GM21381 (cell line): ENCODE data around the gene PRKCH.

Experiments used
- ATAC-seq: cut with Tn5 transposase; IDR thresholded peaks from one replicate; pipeline ENCODE4 v1.9.1; 2021; ENCODE audit warnings: mild to moderate bottlenecking, moderate library complexity; ENCODE audit not compliant: unreplicated experiment

PRKCH gene

GRCh38 chr14:61335049-61335448 is 13.7 kb downstream of the PRKCH start:
- no peak for ATAC-seq

GRCh38 chr14:61335671-61336275 is 14.4 kb downstream of the PRKCH start:
- ATAC-seq, result no peak

DNA sequence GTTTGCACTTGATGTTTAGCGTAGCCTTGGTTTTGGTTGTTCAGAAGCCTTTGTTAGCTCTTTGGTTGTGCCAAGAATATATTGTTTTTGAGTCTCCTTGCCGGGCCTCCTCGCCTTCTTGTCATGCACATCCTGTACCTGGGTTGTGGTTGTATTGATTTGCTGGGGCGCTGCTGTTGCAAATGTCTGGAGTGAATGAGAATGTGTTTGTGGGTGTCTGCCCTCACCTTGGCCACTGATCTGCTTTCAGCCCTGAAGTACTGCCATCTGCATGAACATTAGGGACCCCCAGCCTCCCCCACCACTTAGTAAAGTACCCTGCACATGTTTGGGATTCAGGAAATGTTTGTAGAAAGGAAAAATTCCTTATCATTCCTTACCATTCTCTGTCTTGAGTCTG is 16.5 kb downstream of the PRKCH start:
- no peak for ATAC-seq

DNA sequence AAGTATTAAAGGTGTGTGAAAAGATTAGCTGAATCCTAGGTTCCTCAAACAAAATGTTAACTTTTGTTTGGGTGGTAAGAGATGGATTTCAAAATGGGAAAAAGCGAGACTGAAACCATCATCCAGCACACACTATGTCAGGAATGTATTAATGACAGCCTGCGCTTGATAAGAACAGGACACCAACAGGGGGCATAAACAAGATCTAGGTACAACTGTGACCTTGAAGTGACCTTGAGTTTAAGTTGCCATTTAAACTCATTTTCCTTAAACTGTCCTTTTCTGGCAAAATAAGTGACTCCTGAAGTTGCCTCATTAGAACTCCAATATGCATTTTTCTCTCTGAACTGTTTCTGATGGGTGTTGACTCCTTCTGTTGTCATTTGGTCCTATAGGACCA is 17.1 kb downstream of the PRKCH start:
- no peak for ATAC-seq

DNA sequence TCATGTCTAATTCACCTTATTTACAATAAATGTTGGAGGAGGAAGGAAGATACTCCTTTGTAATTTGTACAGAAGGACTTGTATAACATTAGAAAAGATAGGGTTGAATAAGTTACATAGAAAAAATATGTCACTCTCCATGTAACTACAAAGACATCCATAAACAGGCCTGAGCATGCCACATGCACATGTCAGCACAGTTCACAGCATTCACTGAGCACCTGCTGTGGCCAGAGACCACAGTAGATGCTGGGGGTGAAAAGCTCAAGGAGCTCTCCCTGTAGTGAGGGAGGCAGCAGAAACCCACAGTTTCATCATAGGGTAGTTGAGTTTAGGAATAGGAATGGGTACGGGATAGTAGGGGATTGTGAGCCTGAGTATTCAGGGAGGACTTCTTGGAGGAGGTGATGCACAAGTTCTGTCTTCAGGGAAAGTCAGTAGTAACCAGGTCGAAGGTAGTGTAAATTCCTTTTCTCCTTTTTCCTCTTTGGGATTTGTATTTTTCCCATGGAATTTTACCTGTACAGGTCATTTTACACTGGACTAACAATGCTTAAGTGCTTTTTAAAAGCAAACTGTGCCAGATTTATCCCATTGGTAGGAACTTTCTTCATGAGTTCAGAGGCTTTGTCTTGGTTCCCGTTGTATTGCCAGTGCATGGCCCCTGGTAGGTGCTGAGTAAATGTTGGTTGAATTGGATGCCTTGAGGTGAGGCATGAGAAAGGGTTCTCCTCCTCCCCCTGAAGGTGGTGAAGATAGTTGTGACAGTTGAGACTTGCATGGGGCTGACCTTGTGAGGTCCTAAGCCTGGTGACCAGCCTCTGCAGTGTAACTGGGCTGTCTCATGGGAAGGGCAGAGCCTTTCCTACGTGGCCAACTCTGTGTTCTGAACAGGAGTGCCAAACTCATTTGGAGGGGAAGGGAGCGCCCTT is 20.2 kb downstream of the PRKCH start:
- ATAC-seq, result no peak

GRCh38 chr14:61342486-61342885 is 21.1 kb downstream of the PRKCH start:
- peak; percentile 44 for ATAC-seq

DNA sequence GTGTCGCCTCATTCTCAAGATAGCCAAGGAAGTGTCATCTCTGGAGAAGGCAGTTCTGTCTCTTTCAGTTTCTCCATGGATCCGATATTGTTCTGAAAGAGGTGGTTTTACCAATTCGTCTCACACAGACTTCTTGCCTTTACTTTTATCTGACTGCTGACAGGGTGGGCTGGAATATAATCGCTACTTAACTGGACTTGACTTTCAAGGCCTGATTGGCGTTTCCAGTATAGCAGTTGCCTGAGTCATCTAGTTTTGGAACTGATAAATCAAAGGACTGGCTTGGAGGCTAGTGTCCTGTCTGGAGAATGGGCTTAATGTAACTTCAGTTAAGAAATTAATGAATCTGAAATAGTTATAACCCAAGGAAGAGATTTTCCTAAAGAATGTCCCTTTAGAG is 21.6 kb downstream of the PRKCH start:
- ATAC-seq, result peak; percentile 26

DNA sequence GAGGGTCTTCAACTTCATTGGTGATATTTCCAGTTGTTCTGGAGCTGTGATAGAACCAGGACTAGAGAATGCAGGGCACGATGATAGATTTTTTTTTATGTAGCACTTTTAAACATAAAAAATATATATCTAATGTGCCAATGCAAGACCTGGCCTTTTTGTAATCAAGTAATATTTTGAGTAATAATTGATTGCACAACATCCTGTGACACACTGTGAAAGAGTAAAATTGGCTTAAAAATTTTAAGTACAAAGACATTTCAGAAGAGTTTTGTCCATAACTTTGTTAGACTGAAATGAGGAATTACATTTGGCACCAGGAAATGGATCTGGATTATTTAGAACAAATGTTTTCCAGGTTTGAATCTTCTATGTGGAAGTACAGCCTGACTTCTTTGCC is 22.1 kb downstream of the PRKCH start:
- ATAC-seq, result no peak

GRCh38 chr14:61343991-61344405 is 22.6 kb downstream of the PRKCH start:
- no peak for ATAC-seq

DNA sequence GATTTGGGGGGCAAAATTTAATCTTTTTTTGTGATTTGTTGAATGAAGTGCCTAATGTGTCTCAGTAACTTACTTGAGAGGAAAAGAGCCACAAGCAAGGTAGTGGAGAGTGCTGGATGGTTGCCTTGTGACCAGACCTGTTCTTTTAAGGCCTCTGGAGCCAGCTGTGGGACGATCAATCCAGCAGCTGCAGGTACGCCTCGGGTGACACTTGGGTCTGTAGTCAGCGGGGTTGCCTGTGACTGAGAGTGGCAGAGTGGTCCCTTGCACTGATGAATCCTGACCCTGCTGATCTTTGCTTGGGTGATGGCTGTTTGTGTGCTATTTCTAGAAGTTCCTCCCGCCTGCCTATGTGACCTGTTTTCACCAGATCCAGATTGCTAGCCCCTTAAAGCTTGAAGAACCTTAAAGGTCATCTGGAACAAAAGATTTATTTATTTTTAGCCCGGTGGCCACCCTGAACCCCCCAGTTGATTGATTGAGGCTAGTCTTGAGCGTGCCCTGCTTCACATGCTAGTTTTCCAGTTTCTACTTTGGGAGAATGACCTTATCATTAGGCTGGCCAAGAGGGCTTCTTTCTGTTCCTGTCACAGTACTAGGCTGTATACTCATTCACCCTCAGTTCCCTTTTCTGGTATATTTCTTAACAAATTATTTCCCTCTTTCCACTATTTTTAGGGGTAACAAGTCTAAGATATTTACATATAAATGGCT is 23.2 kb downstream of the PRKCH start:
- no peak for ATAC-seq

DNA sequence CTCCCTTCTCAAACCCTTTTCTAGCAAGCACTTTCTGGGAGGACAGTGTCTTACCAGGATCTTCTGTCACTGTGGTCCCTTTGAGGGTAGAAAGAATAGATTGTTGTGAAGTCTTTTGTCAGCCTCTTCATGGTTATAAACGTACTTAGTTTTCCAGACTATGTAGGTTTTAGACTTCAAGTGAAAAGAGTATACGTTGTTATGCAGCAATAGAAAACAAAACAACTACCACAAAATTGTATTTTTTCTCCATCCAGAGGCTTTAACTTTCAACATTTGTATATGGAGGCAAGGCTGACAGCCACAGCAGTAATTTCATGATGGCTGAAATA is 23.7 kb downstream of the PRKCH start:
- no peak for ATAC-seq

DNA sequence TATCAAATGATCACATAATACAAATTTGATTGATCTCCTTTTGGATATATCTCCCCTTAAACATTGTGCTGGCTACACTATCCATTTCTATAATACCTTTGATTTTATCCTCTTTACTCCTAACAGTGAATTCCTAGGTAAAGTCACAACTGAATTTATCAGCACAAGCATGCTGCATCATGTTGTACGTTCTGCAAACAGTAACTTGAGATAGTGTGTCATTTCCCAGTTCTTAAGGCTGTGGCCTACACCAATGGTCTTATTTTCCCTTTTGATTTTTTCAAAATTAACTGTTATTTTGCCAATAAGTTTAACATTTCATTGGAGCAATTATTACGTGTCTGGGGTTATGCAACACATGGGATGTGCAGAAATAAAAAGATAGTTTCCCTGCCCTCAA is 24.8 kb downstream of the PRKCH start:
- no peak for ATAC-seq

GRCh38 chr14:61346793-61347192 is 25.4 kb downstream of the PRKCH start:
- ATAC-seq, result no peak

GRCh38 chr14:61347826-61348443 is 26.6 kb downstream of the PRKCH start:
- no peak for ATAC-seq

DNA sequence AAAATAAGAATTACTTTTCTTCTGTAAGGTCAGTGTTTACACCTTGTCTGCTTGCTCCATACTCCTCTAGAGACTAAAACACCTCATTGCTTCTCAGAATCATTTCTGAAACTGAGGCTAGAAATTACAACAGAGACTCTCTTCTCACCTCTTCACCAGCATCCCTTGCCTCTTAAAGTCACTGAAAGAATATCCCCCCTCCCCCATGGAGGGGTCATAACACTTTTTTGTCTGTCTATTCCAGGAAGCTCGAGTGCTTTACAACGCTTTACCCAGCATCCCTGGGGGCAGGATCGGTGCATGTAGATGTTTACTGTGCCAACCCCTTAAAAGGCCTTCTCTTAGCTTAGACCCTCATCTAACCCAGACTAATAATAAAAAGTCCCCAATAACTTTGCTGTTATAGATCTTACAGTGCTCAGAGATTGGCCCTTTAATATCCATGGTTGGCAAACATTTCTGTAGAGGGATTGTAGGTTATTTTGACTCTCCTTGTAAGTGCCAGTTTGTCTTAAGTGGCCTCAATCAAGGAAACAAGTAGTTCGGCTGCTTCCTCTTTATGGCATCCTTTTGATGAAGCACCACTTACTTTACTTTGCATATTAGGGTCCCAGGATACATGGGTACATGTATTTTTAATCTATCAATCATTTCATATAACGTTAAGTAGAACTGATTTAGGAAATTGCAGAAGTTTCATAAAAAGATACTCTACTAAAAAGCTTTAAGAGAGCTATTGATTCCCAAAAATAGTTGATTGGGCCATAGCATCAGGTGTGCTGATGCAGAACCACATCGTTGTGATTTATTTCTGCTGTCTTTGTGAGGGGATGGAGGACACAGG is 29.3 kb downstream of the PRKCH start:
- ATAC-seq, result no peak

DNA sequence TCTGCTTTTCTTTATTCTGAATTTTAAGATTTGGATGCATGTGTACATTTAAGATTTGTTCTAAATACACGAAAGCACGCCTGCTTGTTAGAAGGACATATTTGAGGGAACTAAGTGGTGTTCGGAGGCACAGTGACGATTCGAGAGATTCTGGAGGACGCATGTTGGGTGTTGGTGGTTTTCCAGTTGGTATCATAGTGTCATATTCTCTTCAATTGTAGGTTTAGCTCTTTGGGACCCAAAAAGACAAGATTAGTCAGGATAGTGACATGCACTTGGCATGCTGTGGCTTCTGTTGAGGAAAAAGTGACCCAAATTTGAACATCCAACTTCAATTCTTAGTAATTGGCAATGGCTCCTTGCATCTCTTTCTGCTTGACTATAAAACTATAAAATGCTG is 30.1 kb downstream of the PRKCH start:
- ATAC-seq, result no peak

DNA sequence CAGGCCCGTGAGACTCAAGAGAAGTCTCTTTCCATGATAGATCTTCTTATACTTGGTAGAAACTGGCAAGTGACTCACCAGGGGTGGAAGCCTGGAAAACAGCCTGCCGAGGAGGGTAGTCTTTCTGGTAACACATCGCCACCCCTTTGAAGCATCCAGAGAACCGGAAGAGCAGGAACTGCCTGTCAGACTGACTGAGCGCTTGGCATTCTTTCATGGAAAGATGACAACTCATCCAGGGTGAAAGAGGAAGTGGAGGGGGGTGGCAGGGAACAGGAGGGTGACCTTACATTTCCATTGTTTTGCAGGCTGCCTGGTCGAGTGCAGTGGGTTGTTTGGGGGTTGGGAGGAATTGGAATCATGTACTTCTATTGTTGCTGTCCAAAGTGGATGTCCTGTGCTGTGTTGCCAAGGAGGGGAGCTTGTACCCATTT is 34.5 kb downstream of the PRKCH start:
- no peak for ATAC-seq

- ATAC-seq, result no peak
Observed at GRCh38 chr14:61357123-61357522, 35.7 kb downstream of the PRKCH start.

DNA sequence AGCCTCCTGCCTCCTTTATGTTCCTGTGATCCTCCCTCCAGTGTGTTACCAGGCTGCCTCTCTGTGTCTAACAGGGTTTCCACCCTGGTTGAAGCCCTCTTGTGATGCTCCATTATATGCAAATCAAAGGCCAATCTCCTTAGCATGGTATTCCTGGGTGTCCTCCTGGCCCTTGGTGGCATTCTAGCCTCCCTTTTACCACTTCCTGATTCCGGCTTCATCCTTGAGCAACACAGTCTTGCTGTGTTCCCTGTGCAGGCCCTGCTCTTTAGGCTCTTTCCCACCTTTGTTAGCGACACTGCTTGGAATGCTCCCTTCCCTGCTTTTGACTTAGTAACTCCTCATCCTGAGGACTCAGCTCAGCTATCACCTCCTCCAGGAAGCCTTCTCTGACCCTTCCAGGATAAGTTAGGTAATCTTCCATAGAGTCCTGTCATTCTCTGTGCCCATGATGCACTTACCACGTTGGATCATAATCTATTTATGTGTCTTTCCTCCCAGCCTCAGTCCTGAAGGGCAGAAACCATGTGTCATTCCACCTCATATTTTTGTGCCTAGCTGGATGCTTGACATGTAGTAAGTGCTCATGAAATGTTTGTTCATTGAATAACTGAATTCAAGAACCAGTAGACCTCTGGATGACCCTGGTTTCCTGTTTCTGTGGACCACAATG is 37.3 kb downstream of the PRKCH start:
- ATAC-seq, result no peak
